Measurements from ENCODE around the gene HK2. TPM values are rescaled to one million over a fixed set of nuclear protein-coding genes. Genes with fewer than 3 reads are reported as not detected.
"Not testable (repeated sequence)": the region's sequence is repeated elsewhere in the genome, so short reads cannot be mapped to it uniquely, and the experiment has no call there.

The HK2 gene
- total and polyA plus RNA-seq, 7 donors = 14.3 to 229 (median 84.2) TPM

DNA sequence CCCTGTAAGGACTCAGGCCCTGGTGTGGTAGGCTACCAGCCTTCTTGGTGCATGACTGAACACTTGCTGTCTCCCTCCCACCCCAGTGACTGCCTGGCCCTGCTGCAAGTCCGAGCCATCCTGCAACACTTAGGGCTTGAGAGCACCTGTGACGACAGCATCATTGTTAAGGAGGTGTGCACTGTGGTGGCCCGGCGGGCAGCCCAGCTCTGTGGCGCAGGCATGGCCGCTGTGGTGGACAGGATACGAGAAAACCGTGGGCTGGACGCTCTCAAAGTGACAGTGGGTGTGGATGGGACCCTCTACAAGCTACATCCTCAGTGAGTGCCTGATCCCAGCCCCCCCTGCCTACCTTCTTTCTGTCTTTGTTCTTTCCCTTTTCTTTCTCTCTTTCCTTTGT, 55.2 kb downstream of the HK2 start:
- TF ChIP-seq, protein P1, sequence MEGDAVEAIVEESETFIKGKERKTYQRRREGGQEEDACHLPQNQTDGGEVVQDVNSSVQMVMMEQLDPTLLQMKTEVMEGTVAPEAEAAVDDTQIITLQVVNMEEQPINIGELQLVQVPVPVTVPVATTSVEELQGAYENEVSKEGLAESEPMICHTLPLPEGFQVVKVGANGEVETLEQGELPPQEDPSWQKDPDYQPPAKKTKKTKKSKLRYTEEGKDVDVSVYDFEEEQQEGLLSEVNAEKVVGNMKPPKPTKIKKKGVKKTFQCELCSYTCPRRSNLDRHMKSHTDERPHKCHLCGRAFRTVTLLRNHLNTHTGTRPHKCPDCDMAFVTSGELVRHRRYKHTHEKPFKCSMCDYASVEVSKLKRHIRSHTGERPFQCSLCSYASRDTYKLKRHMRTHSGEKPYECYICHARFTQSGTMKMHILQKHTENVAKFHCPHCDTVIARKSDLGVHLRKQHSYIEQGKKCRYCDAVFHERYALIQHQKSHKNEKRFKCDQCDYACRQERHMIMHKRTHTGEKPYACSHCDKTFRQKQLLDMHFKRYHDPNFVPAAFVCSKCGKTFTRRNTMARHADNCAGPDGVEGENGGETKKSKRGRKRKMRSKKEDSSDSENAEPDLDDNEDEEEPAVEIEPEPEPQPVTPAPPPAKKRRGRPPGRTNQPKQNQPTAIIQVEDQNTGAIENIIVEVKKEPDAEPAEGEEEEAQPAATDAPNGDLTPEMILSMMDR (IDR thresholded peaks at IDR 0.05) = no peak
- Histone ChIP-seq H3K27me3 (ENCODE audit: insufficient read depth in 3 of 3, low read length in 2 of 3) (no peaks in the 10 kb centered on the region), H3K36me3 (ENCODE audit: insufficient read depth in 1 of 2, low read depth in 1 of 2) (peaks cover 14 to 91% of the 10 kb centered on the region in 2 donors), H3K27ac (no peak overlapping the region), H3K4me1 (no peaks in the 10 kb centered on the region), H3K9me3 (no peaks in the 10 kb centered on the region), H3K4me3 (no peak overlapping the region)
- DNase-seq (no peak), ATAC-seq (no peak)
- intact Hi-C loops (cut with DNase I) = loop anchor here in 1 of 2 donors (10.0 kb wide), 1 partner anchor 514 kb away; no protein-coding TSS in a partner anchor
- WGBS, 3 donors = 92 to 97% (median 95%) methylated on average over 9 of the region's 9 CpGs

DNA sequence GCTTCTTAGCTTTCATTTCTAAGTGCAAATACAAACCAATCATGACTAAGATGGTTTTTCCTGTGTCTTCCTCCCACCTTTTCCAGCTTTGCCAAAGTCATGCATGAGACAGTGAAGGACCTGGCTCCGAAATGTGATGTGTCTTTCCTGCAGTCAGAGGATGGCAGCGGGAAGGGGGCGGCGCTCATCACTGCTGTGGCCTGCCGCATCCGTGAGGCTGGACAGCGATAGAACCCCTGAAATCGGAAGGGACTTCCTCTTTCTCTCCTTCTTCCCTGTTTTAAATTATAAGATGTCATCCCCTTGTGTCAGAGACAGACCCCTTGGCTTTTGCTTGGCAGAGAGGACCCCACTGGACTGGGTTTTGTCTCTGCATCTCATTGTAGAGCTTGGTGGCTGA, 56.8 kb downstream of the HK2 start:
- intact Hi-C loops (cut with DNase I) = no loop called here
- DNase-seq (no peak), ATAC-seq (no peak)
- no peaks in the 10 kb centered on the region for H3K27me3 ChIP-seq (ENCODE audit: insufficient read depth in 3 of 3, low read length in 2 of 3)
- no peak overlapping the region for H3K4me3 ChIP-seq
- H3K27ac ChIP-seq = no peak overlapping the region
- WGBS, 3 donors = 85 to 92% (median 91%) methylated on average over 8 of the region's 8 CpGs
- H3K4me1 ChIP-seq = no peaks in the 10 kb centered on the region
- TF ChIP-seq, protein P1 (IDR thresholded peaks at IDR 0.05) = no peak
- H3K9me3 ChIP-seq = no peaks in the 10 kb centered on the region
- H3K36me3 ChIP-seq (ENCODE audit: insufficient read depth in 1 of 2, low read depth in 1 of 2) = peaks cover 9 to 88% of the 10 kb centered on the region in 2 donors

DNA sequence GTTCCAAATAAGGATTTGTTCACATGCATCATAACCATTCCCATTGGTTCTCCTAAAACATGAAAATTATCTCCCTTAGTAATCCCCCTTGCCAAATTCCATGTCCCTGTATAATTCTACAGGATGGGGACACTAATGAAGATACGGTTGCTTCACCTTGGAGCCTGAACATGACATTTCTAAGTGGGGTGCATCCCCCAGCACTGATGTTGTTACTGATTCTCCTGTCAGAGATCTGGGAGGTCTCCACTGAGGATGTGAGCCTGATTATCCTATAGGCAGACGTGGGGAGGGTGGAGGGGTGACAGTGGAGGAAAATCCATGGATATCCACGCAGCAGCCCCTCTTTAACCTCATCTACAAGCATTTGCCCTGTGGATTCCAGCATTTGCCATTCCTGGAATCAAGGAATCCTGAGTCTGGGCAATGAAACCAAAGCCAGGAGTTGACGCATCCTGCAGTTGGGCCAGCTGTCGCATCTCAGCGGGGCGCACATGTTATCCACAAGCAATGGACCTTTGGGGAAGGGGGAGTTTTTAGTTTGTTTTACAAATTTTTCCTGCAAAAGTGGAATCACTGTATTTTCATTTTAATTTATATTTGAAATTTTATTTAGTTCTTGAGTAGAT, 57.3 kb downstream of the HK2 start:
- H3K27ac ChIP-seq = no peak overlapping the region
- H3K4me1 ChIP-seq = no peaks in the 10 kb centered on the region
- TF ChIP-seq, protein P1 (IDR thresholded peaks at IDR 0.05) = no peak
- peaks cover 9 to 86% of the 10 kb centered on the region in 2 donors for H3K36me3 ChIP-seq (ENCODE audit: insufficient read depth in 1 of 2, low read depth in 1 of 2)
- ATAC-seq (no peak), DNase-seq (no peak)
- no peak overlapping the region for H3K4me3 ChIP-seq
- H3K27me3 ChIP-seq (ENCODE audit: insufficient read depth in 3 of 3, low read length in 2 of 3) = no peaks in the 10 kb centered on the region
- WGBS, 3 donors = 74 to 88% (median 82%) methylated on average over 7 of the region's 7 CpGs
- no peaks in the 10 kb centered on the region for H3K9me3 ChIP-seq
- intact Hi-C loops (cut with DNase I) = no loop called here

DNA sequence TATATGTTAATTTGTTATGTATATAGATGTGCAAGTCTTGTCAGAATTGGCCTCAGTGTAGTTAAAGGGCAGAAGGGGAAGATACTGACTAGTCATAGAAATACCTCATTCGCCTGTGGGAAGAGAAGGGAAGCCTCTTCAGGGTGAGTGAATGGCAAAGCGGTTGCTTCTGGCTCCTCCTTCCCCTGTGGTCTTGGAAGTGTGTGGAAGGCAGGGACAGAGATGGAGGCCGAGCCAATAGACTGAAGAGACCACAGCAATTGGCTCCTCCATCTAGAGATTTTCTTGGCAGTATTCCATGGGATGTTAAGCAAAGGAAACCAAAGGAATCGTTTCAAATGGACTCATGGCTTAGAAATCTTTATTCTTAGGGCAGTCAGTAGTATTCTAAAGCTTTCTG, 57.9 kb downstream of the HK2 start:
- H3K4me1 ChIP-seq; H3K27ac ChIP-seq; H3K9me3 ChIP-seq; DNase-seq; H3K27me3 ChIP-seq (ENCODE audit: insufficient read depth in 3 of 3, low read length in 2 of 3); ATAC-seq; intact Hi-C loops (cut with DNase I); H3K4me3 ChIP-seq: not testable (repeated sequence)
- WGBS, 3 donors = 64 to 77% (median 70%) methylated on average over 4 of the region's 4 CpGs
- peaks cover 9 to 84% of the 10 kb centered on the region in 2 donors for H3K36me3 ChIP-seq (ENCODE audit: insufficient read depth in 1 of 2, low read depth in 1 of 2)

DNA sequence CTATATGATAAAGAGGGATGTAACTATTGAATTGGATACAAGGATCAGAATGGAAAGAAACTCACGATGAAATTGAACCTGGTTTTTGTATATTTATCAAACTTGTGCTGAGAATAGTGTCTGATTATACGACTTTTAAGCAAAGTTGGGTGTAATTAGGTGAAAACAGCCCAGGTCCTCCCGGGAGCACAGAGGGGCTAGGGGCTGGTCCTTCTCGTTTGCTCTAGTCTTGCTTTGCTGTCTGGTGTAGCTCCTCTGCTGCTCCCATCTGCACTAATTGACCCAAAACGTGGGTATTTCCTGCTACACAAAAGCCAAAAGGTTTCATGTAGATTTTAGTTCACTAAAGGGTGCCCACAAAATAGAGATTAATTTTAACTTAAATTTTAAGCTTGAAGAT, 58.7 kb downstream of the HK2 start:
- no peaks in the 10 kb centered on the region for H3K9me3 ChIP-seq
- ATAC-seq (no peak), DNase-seq (no peak)
- intact Hi-C loops (cut with DNase I) = no loop called here
- H3K27ac ChIP-seq = no peak overlapping the region
- H3K36me3 ChIP-seq (ENCODE audit: insufficient read depth in 1 of 2, low read depth in 1 of 2) = peaks cover 9 to 76% of the 10 kb centered on the region in 2 donors
- no peaks in the 10 kb centered on the region for H3K4me1 ChIP-seq
- TF ChIP-seq, protein P1 (IDR thresholded peaks at IDR 0.05) = no peak
- 86 to 89% (median 87%) methylated on average over 5 of the region's 5 CpGs for WGBS, 3 donors
- no peak overlapping the region for H3K4me3 ChIP-seq
- H3K27me3 ChIP-seq (ENCODE audit: insufficient read depth in 3 of 3, low read length in 2 of 3) = no peaks in the 10 kb centered on the region
